ENCODE results near the gene TRAF3IP1. TPM values are rescaled to one million over a fixed set of nuclear protein-coding genes. Genes with fewer than 3 reads are reported as not detected.

Gene TRAF3IP1
- total and polyA plus RNA-seq, 2 of the 13 experiments (the other 11 are each of a cell fraction or from before 2014, with no cell fraction given): 4.1 to 12.9 TPM

DNA sequence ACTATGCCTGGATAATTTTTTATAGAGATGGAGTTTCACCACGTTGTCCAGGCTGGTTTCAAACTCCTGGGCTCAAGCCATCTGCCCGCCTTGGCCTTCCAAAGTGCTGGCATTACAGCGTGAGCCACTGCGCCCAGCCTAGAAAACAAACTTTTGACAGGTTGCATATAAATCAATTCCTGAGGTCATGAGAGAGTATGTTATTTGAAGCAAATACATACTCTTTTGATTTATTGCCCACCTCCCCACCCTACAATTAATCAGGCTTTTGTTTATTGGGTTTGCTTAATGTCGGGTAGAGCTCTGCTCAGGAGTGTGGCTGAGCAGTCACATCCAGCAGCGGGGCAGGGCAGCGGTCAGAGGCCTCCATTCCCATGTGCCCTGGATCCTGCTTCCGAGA lies 68.5 kb downstream of the TRAF3IP1 start (continued):
- TF ChIP-seq, protein P1, sequence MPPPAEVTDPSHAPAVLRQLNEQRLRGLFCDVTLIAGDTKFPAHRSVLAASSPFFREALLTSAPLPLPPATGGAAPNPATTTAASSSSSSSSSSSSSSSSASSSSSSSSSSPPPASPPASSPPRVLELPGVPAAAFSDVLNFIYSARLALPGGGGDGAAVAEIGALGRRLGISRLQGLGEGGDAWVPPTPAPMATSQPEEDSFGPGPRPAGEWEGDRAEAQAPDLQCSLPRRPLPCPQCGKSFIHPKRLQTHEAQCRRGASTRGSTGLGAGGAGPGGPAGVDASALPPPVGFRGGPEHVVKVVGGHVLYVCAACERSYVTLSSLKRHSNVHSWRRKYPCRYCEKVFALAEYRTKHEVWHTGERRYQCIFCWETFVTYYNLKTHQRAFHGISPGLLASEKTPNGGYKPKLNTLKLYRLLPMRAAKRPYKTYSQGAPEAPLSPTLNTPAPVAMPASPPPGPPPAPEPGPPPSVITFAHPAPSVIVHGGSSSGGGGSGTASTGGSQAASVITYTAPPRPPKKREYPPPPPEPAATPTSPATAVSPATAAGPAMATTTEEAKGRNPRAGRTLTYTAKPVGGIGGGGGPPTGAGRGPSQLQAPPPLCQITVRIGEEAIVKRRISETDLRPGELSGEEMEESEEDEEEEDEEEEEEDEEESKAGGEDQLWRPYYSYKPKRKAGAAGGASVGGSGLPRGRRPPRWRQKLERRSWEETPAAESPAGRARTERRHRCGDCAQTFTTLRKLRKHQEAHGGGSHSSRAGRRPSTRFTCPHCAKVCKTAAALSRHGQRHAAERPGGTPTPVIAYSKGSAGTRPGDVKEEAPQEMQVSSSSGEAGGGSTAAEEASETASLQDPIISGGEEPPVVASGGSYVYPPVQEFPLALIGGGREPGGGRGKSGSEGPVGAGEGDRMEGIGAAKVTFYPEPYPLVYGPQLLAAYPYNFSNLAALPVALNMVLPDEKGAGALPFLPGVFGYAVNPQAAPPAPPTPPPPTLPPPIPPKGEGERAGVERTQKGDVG (CRISPR knock-in tag; IDR thresholded peaks at IDR 0.05; ENCODE audit: borderline replicate concordance): no peak

- FAIRE-seq: no peak
- no peak for DNase-seq (ENCODE audit: low spot score)
- Histone ChIP-seq H3K36me3 (replicated peaks in 1 of 2; ENCODE audit: control insufficient read depth in 1 of 2, insufficient read depth in 2 of 2, low read length in 2 of 2) (no peaks in the 10 kb centered on the region; a peak in 1 of 5 replicates), H3K9me3 (ENCODE audit: low read length) (no peaks in the 10 kb centered on the region), H3K9ac (ENCODE audit: insufficient read depth, low read depth, low read length) (no peak overlapping the region), H3K4me1 (ENCODE audit: insufficient read depth, low read length) (peaks cover 32% of the 10 kb centered on the region), H3K4me2 (ENCODE audit: low read depth, low read length) (no peak overlapping the region), H3K79me2 (ENCODE audit: insufficient read depth, low read length) (no peaks in the 10 kb centered on the region), H3K27ac (ENCODE audit: extremely low read length, insufficient read depth, low read length) (no peak overlapping the region), H2AFZ (ENCODE audit: low read length) (no peak overlapping the region), H4K20me1 (ENCODE audit: insufficient read depth, low read length) (no peaks in the 10 kb centered on the region), H3K27me3 (ENCODE audit: control insufficient read depth in 1 of 2, insufficient read depth in 2 of 2, low read length in 2 of 2) (no peaks in the 10 kb centered on the region), H3K4me3 (replicated peaks in 1 of 3; ENCODE audit: insufficient read depth in 1 of 3, low read depth in 2 of 3, low read length in 3 of 3) (no peak overlapping the region)
- in situ Hi-C loops (cut with HindIII; ENCODE audit: extremely low pct_ligation_motif_present, low pct_unique_long_range_greater_than_20kb): no loop called here
- no TSS peak for BruUV-seq (replicated peaks)
- no peak for ATAC-seq
- WGBS (ENCODE audit: low lambda C conversion rate): 91% methylated on average over 10 of the region's 10 CpGs
- ChIA-PET CTCF (ENCODE audit: low intra/inter-chr PET ratio, low total read pairs) (no interaction called here), POLR2A (no interaction called here)
- intact Hi-C loops (cut with micrococcal nuclease; ENCODE audit: unreplicated experiment): no loop called here
- no peak for TF ChIP-seq KDM6A (CRISPR knock-in tag; IDR thresholded peaks at IDR 0.05; ENCODE audit: low read depth)
- no peak for TF ChIP-seq ZSCAN30 (CRISPR knock-in tag; IDR thresholded peaks at IDR 0.05)
- TF ChIP-seq ZFY (CRISPR knock-in tag; IDR thresholded peaks at IDR 0.05): no peak
- TF ChIP-seq ZNF333 (CRISPR knock-in tag; IDR thresholded peaks at IDR 0.05; ENCODE audit: borderline replicate concordance): no peak
- TF ChIP-seq NRL (CRISPR knock-in tag; IDR thresholded peaks at IDR 0.05; ENCODE audit: borderline replicate concordance): 0 out of 2 replicates have a peak, but pooled peaks have one; percentile 33
- TF ChIP-seq, protein P2, sequence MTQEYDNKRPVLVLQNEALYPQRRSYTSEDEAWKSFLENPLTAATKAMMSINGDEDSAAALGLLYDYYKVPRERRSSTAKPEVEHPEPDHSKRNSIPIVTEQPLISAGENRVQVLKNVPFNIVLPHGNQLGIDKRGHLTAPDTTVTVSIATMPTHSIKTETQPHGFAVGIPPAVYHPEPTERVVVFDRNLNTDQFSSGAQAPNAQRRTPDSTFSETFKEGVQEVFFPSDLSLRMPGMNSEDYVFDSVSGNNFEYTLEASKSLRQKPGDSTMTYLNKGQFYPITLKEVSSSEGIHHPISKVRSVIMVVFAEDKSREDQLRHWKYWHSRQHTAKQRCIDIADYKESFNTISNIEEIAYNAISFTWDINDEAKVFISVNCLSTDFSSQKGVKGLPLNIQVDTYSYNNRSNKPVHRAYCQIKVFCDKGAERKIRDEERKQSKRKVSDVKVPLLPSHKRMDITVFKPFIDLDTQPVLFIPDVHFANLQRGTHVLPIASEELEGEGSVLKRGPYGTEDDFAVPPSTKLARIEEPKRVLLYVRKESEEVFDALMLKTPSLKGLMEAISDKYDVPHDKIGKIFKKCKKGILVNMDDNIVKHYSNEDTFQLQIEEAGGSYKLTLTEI (CRISPR knock-in tag; conservative IDR thresholded peaks at IDR 0.05): no peak
- no peak for TF ChIP-seq ZNF776 (CRISPR knock-in tag; IDR thresholded peaks at IDR 0.05)
- TF ChIP-seq ZNF782 (CRISPR knock-in tag; IDR thresholded peaks at IDR 0.05; ENCODE audit: borderline replicate concordance): no peak
- no peak for TF ChIP-seq HCFC1 (IDR thresholded peaks at IDR 0.05; ENCODE audit: low read depth, low read length)
- no peak for TF ChIP-seq ZNF839 (CRISPR knock-in tag; IDR thresholded peaks at IDR 0.05; ENCODE audit: borderline replicate concordance)
- no peak for TF ChIP-seq SSRP1 (CRISPR knock-in tag; IDR thresholded peaks at IDR 0.05)
- no peak for TF ChIP-seq ZKSCAN8 (CRISPR knock-in tag; IDR thresholded peaks at IDR 0.05; ENCODE audit: borderline replicate concordance)
- TF ChIP-seq NR1H2 (CRISPR knock-in tag; IDR thresholded peaks at IDR 0.05; ENCODE audit: borderline replicate concordance, low read depth): no peak
- no peak for TF ChIP-seq ZNF816 (CRISPR knock-in tag; IDR thresholded peaks at IDR 0.05; ENCODE audit: borderline replicate concordance)
- TF ChIP-seq NFKB2 (CRISPR knock-in tag; IDR thresholded peaks at IDR 0.05; ENCODE audit: borderline replicate concordance): no peak
- peak; percentile 37; the same call in 1 of the 2 replicates for TF ChIP-seq ZNF770 (CRISPR knock-in tag; IDR thresholded peaks at IDR 0.05)
Measured at GRCh38 chr2:238389988-238390589, 69.8 kb downstream of the TRAF3IP1 start.
